ENCODE data around the gene POU6F2. TPM values are rescaled to one million over a fixed set of nuclear protein-coding genes. Genes with fewer than 3 reads are reported as not detected.

The POU6F2 gene
- total and polyA plus RNA-seq, 9 of the 15 experiments (the other 6 are each of a cell fraction or from before 2014, with no cell fraction given) = 0.29 to 1.5 (median 0.96) TPM

- TF ChIP-seq MCM3 (IDR thresholded peaks at IDR 0.05) = no peak
- no peak for TF ChIP-seq GTF2A2 (tag; IDR thresholded peaks at IDR 0.05)
- no peak for TF ChIP-seq NCOA6 (IDR thresholded peaks at IDR 0.05)
- no peak for TF ChIP-seq SIN3B (IDR thresholded peaks at IDR 0.05; ENCODE audit: low read depth)
- no peak for TF ChIP-seq BRF1 (IDR thresholded peaks at IDR 0.05; ENCODE audit: borderline replicate concordance, extremely low read depth, insufficient read length)
- no peak for TF ChIP-seq IRF2 (CRISPR knock-in tag; IDR thresholded peaks at IDR 0.05)
- no peak for TF ChIP-seq TRIM25 (IDR thresholded peaks at IDR 0.05; ENCODE audit: borderline replicate concordance)
Measured at GRCh38 chr7:39517240-39517639, 539.5 kb downstream of the POU6F2 start (continued).

Small RNA genes within 50 kb of the gene (small RNA-seq; reads per million reads assigned to genes)
- gene SNORA20B = not detected

Other genes starting within 250 kb of the POU6F2 start
- 23.4 and 29.0 TPM in 2 replicates for gene VPS41, start 68.7 kb upstream of the POU6F2 start, total RNA-seq (2014; rRNA removed)
- 46.8 and 51.1 TPM in 2 replicates for gene VPS41, start 68.7 kb upstream of the POU6F2 start, total RNA-seq (2014; rRNA removed; fragmentation: Illumina TruSeq; extraction: Trizol)
- 38.0 and 42.4 TPM in 2 replicates for gene VPS41, start 68.7 kb upstream of the POU6F2 start, total RNA-seq (2015; rRNA removed; fragmentation: Illumina TruSeq; extraction: Trizol)
- 42.7 and 44.1 TPM in 2 replicates for gene VPS41, start 68.7 kb upstream of the POU6F2 start, total RNA-seq (2021)
- 30.9 and 34.2 TPM in 2 replicates for gene VPS41, start 68.7 kb upstream of the POU6F2 start, polyA plus RNA-seq (2011; rRNA removed)
- gene VPS41, start 68.7 kb upstream of the POU6F2 start, polyA plus RNA-seq (2014; fragmentation: Illumina TruSeq; extraction: Trizol) = 32.1 and 38.6 TPM in 2 replicates
- 10 to 100 TPM; 21.9 to 23.0 TPM for gene VPS41, start 68.7 kb upstream of the POU6F2 start, polyA plus RNA-seq (2014; fragmentation: Nextera tagmentation; extraction: Ambion mirVana)
- gene VPS41, start 68.7 kb upstream of the POU6F2 start, polyA plus RNA-seq (2014; rRNA removed) = 17.5 and 17.7 TPM in 2 replicates